ENCODE measurements around the gene NT5DC1.
"Not testable (repeated sequence)": the region's sequence is repeated elsewhere in the genome, so short reads cannot be mapped to it uniquely, and the experiment has no call there.

NT5DC1 gene

GRCh38 chr6:116267836-116268588 lies 167.4 kb downstream of the NT5DC1 start:
- no peak for DNase-seq (ENCODE audit: extremely low read depth in 1 of 2, low read depth in 1 of 2)

GRCh38 chr6:116268589-116269293 lies 168.1 kb downstream of the NT5DC1 start:
- no peak for DNase-seq (ENCODE audit: extremely low read depth in 1 of 2, low read depth in 1 of 2)

- DNase-seq (ENCODE audit: extremely low read depth in 1 of 2, low read depth in 1 of 2), result no peak
Observed at GRCh38 chr6:116271149-116271708, 170.6 kb downstream of the NT5DC1 start.

GRCh38 chr6:116277124-116277523 lies 176.5 kb downstream of the NT5DC1 start:
- DNase-seq (ENCODE audit: extremely low read depth in 1 of 2, low read depth in 1 of 2), result no peak

- no peak for DNase-seq (ENCODE audit: extremely low read depth in 1 of 2, low read depth in 1 of 2)
Observed at GRCh38 chr6:116278481-116278829, 177.8 kb downstream of the NT5DC1 start.

GRCh38 chr6:116278854-116279231 lies 178.2 kb downstream of the NT5DC1 start:
- DNase-seq (ENCODE audit: extremely low read depth in 1 of 2, low read depth in 1 of 2), result no peak

- peak; percentile 78 to 91 for DNase-seq (ENCODE audit: extremely low read depth in 1 of 2, low read depth in 1 of 2)
Observed at GRCh38 chr6:116279232-116280160, 178.8 kb downstream of the NT5DC1 start, which contains the start of gene TSPYL1. TSPYL1 (minus strand) TSS chr6:116279930; CDS start chr6:116279830, 100 bp downstream.

GRCh38 chr6:116280161-116280932 lies 179.7 kb downstream of the NT5DC1 start:
- no peak for DNase-seq (ENCODE audit: extremely low read depth in 1 of 2, low read depth in 1 of 2)

- DNase-seq (ENCODE audit: extremely low read depth in 1 of 2, low read depth in 1 of 2), result no peak
Observed at GRCh38 chr6:116280933-116281316, 180.3 kb downstream of the NT5DC1 start.

GRCh38 chr6:116282698-116283097 lies 182.0 kb downstream of the NT5DC1 start:
- DNase-seq (ENCODE audit: extremely low read depth in 1 of 2, low read depth in 1 of 2), result no peak

GRCh38 chr6:116283191-116283590 lies 182.5 kb downstream of the NT5DC1 start:
- no peak for DNase-seq (ENCODE audit: extremely low read depth in 1 of 2, low read depth in 1 of 2)

- not testable (repeated sequence) for DNase-seq (ENCODE audit: extremely low read depth in 1 of 2, low read depth in 1 of 2)
Observed at GRCh38 chr6:116284984-116285383, 184.3 kb downstream of the NT5DC1 start.

GRCh38 chr6:116286773-116287358 lies 186.2 kb downstream of the NT5DC1 start:
- no peak for DNase-seq (ENCODE audit: extremely low read depth in 1 of 2, low read depth in 1 of 2)

GRCh38 chr6:116287689-116288282 lies 187.1 kb downstream of the NT5DC1 start:
- no peak for DNase-seq (ENCODE audit: extremely low read depth in 1 of 2, low read depth in 1 of 2)

GRCh38 chr6:116289876-116290275 lies 189.2 kb downstream of the NT5DC1 start:
- no peak for DNase-seq (ENCODE audit: extremely low read depth in 1 of 2, low read depth in 1 of 2)

GRCh38 chr6:116290799-116291198 lies 190.1 kb downstream of the NT5DC1 start:
- no peak for DNase-seq (ENCODE audit: extremely low read depth in 1 of 2, low read depth in 1 of 2)

GRCh38 chr6:116291701-116292396 lies 191.2 kb downstream of the NT5DC1 start:
- DNase-seq (ENCODE audit: extremely low read depth in 1 of 2, low read depth in 1 of 2), result no peak

GRCh38 chr6:116292553-116292952 lies 191.9 kb downstream of the NT5DC1 start:
- no peak for DNase-seq (ENCODE audit: extremely low read depth in 1 of 2, low read depth in 1 of 2)

- DNase-seq (ENCODE audit: extremely low read depth in 1 of 2, low read depth in 1 of 2), result no peak
Observed at GRCh38 chr6:116298273-116298672, 197.6 kb downstream of the NT5DC1 start.
